Activated T-helper 1 cell treated with anti-CD3 and anti-CD28 coated beads, Interleukin-12 subunit alpha, Interleukin-12 subunit beta, Interleukin-2, Interleukin-4 antibody, amounts not matched to agents 30 ng/mL and 10 ng/mL and 1 ng/mL, durations not matched to agents 14 hours and 24 hours and 36 hours (primary cell): ENCODE results near the gene ABO. TPM values are rescaled to one million over a fixed set of nuclear protein-coding genes. Genes with fewer than 3 reads are reported as not detected.
"Not testable (repeated sequence)": the region's sequence is repeated elsewhere in the genome, so short reads cannot be mapped to it uniquely, and the experiment has no call there.

Experiments
- DNase-seq: peaks from one replicate; pipeline ENCODE4 v3.0.0; 2021; ENCODE audit warnings: low spot score
- H3K27ac Mint-ChIP-seq: one replicate; pipeline ENCODE4 v1.8.0; 2021; ENCODE audit warnings: mild to moderate bottlenecking, mixed read lengths
- H3K27me3 Mint-ChIP-seq: one replicate; pipeline ENCODE4 v1.8.0; 2022; ENCODE audit warnings: mild to moderate bottlenecking, moderate library complexity, mixed read lengths; ENCODE audit not compliant: insufficient read depth
- H3K36me3 Mint-ChIP-seq: one replicate; pipeline ENCODE4 v1.8.0; 2021; ENCODE audit warnings: low read depth, mixed read lengths
- H3K4me1 Mint-ChIP-seq: one replicate; pipeline ENCODE4 v1.8.0; 2021; ENCODE audit warnings: low read depth, mixed read lengths
- H3K4me3 Mint-ChIP-seq: one replicate; pipeline ENCODE4 v1.8.0; 2021; ENCODE audit warnings: mild to moderate bottlenecking, moderate library complexity, mixed read lengths
- H3K9me3 Mint-ChIP-seq: one replicate; pipeline ENCODE4 v1.8.0; 2021; ENCODE audit warnings: mixed read lengths
- intact Hi-C: fragments of 100-400 bp; cut with micrococcal nuclease; formaldehyde crosslinking; loops from one replicate; pipeline ENCODE4 v1.15.1; 2024
- total RNA-seq: library from RNA; stranded (reverse); gene quantifications from 2 replicates; pipeline ENCODE4 v1.2.3, GENCODE V29; 2022

Gene ABO
- total RNA-seq, 1 donor from 2014 or later = 0.60 TPM

- peaks cover 7% of the 10 kb centered on the region for H3K27me3 Mint-ChIP-seq
- no peaks in the 10 kb centered on the region for H3K36me3 Mint-ChIP-seq
- no peak for DNase-seq
- no peak overlapping the region for H3K27ac Mint-ChIP-seq
- H3K4me3 Mint-ChIP-seq = no peak overlapping the region
- H3K9me3 Mint-ChIP-seq = no peaks in the 10 kb centered on the region
- intact Hi-C loops = no loop called here
- no peaks in the 10 kb centered on the region for H3K4me1 Mint-ChIP-seq
Observed at GRCh38 chr9:133304477-133305377, 29.7 kb upstream of the ABO start.

GRCh38 chr9:133304158-133304470 is 29.1 kb upstream of the ABO start:
- Mint-ChIP-seq H3K9me3 (no peaks in the 10 kb centered on the region), H3K4me3 (no peak overlapping the region), H3K27me3 (peaks cover 7% of the 10 kb centered on the region), H3K4me1 (no peaks in the 10 kb centered on the region), H3K27ac (no peak overlapping the region), H3K36me3 (no peaks in the 10 kb centered on the region)
- intact Hi-C loops = no loop called here
- DNase-seq = no peak

- Mint-ChIP-seq H3K4me1 (no peaks in the 10 kb centered on the region), H3K9me3 (no peaks in the 10 kb centered on the region), H3K36me3 (no peaks in the 10 kb centered on the region), H3K27ac (no peak overlapping the region), H3K27me3 (peaks cover 7% of the 10 kb centered on the region), H3K4me3 (no peak overlapping the region)
- DNase-seq = no peak
- intact Hi-C loops = no loop called here
Observed at GRCh38 chr9:133303266-133304157, 28.5 kb upstream of the ABO start.

GRCh38 chr9:133301253-133302230 is 26.5 kb upstream of the ABO start:
- no peaks in the 10 kb centered on the region for H3K9me3 Mint-ChIP-seq
- no peaks in the 10 kb centered on the region for H3K4me1 Mint-ChIP-seq
- H3K36me3 Mint-ChIP-seq = no peaks in the 10 kb centered on the region
- H3K4me3 Mint-ChIP-seq = no peak overlapping the region
- intact Hi-C loops = no loop called here
- no peak for DNase-seq
- H3K27me3 Mint-ChIP-seq = peaks cover 14% of the 10 kb centered on the region
- H3K27ac Mint-ChIP-seq = no peak overlapping the region

- H3K27ac Mint-ChIP-seq, H3K9me3 Mint-ChIP-seq, DNase-seq, intact Hi-C loops, H3K4me3 Mint-ChIP-seq, H3K4me1 Mint-ChIP-seq, H3K36me3 Mint-ChIP-seq: not testable (repeated sequence)
- peaks cover 13% of the 10 kb centered on the region for H3K27me3 Mint-ChIP-seq
Observed at GRCh38 chr9:133299996-133300395, 25.0 kb upstream of the ABO start.

GRCh38 chr9:133294257-133294656 is 19.3 kb upstream of the ABO start:
- Mint-ChIP-seq H3K27ac (no peak overlapping the region), H3K27me3 (peaks cover 19% of the 10 kb centered on the region), H3K4me3 (no peak overlapping the region), H3K36me3 (no peaks in the 10 kb centered on the region), H3K4me1 (no peaks in the 10 kb centered on the region), H3K9me3 (peaks cover 32% of the 10 kb centered on the region)
- intact Hi-C loops = no loop called here
- no peak for DNase-seq

GRCh38 chr9:133290751-133291302 is 15.8 kb upstream of the ABO start:
- Mint-ChIP-seq H3K9me3 (peaks cover 36% of the 10 kb centered on the region), H3K36me3 (no peaks in the 10 kb centered on the region), H3K4me1 (no peaks in the 10 kb centered on the region), H3K27me3 (peaks cover 8% of the 10 kb centered on the region), H3K27ac (no peak overlapping the region), H3K4me3 (no peak overlapping the region)
- intact Hi-C loops = no loop called here
- DNase-seq = no peak

- Mint-ChIP-seq H3K36me3 (no peaks in the 10 kb centered on the region), H3K27ac (no peak overlapping the region), H3K4me1 (no peaks in the 10 kb centered on the region), H3K4me3 (no peak overlapping the region), H3K27me3 (no peaks in the 10 kb centered on the region), H3K9me3 (peaks cover 22% of the 10 kb centered on the region)
- DNase-seq = no peak
- intact Hi-C loops = no loop called here
Observed at GRCh38 chr9:133286523-133286922, 11.5 kb upstream of the ABO start.

GRCh38 chr9:133285252-133285775 is 10.3 kb upstream of the ABO start:
- H3K27me3 Mint-ChIP-seq = no peaks in the 10 kb centered on the region
- intact Hi-C loops = no loop called here
- H3K9me3 Mint-ChIP-seq = peaks cover 11% of the 10 kb centered on the region
- no peaks in the 10 kb centered on the region for H3K4me1 Mint-ChIP-seq
- no peak overlapping the region for H3K4me3 Mint-ChIP-seq
- no peak overlapping the region for H3K27ac Mint-ChIP-seq
- no peak for DNase-seq
- H3K36me3 Mint-ChIP-seq = no peaks in the 10 kb centered on the region

- no peak overlapping the region for H3K4me3 Mint-ChIP-seq
- no peaks in the 10 kb centered on the region for H3K4me1 Mint-ChIP-seq
- intact Hi-C loops = no loop called here
Observed at GRCh38 chr9:133284362-133284761, 9.4 kb upstream of the ABO start.

GRCh38 chr9:133283255-133284032 is 8.4 kb upstream of the ABO start:
- H3K4me3 Mint-ChIP-seq, H3K9me3 Mint-ChIP-seq, H3K4me1 Mint-ChIP-seq, intact Hi-C loops, DNase-seq, H3K36me3 Mint-ChIP-seq, H3K27ac Mint-ChIP-seq, H3K27me3 Mint-ChIP-seq: not testable (repeated sequence)

More at GRCh38 chr9:133284362-133284761, 9.4 kb upstream of the ABO start:
- Mint-ChIP-seq H3K27ac (no peak overlapping the region), H3K27me3 (no peaks in the 10 kb centered on the region), H3K9me3 (peaks cover 3% of the 10 kb centered on the region), H3K36me3 (no peaks in the 10 kb centered on the region)
- no peak for DNase-seq
